HG02885 (cell line): Measurements from ENCODE around the gene GALNT10.

Source experiments
- ATAC-seq: cut with Tn5 transposase; IDR thresholded peaks from one replicate; pipeline ENCODE4 v1.9.1; 2021; ENCODE audit warnings: mild to moderate bottlenecking; ENCODE audit not compliant: unreplicated experiment, poor library complexity

The GALNT10 gene

GRCh38 chr5:154315196-154315595 lies 124.7 kb downstream of the GALNT10 start:
- no peak for ATAC-seq

GRCh38 chr5:154315756-154316155 lies 125.2 kb downstream of the GALNT10 start:
- ATAC-seq = no peak

DNA sequence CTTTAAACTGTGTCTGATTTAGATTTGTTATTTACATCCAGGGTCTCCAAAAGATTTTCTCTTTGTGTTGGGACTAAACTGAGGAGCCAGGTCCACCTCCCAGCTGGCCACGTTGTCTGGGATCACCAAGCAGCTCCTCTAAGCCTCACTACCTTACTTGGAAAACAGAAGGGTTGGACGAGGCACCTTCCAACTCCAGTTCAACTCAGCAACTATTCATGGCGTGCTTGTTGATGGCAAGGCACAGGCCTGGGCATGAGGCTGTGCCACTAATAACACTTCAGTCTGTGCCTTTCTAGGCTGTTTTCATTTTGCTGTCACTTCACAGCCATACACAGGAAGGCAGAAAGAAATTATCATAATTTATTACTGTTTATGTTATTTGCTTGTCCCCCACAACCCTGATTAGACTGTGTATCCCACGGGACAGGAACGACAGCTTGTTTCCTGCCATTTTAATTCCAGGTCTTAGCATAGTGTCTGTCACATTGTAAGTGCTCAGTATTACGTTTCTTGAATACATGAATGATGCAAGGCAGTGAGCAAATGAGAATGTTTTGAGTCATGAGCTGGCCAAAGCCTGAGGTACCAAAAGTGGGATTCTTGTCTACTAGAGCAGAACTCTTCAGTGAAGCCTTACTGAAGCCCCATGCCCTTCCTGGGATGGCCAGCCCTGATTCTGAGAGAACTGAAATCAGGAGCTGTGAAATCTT lies 125.8 kb downstream of the GALNT10 start:
- no peak for ATAC-seq

DNA sequence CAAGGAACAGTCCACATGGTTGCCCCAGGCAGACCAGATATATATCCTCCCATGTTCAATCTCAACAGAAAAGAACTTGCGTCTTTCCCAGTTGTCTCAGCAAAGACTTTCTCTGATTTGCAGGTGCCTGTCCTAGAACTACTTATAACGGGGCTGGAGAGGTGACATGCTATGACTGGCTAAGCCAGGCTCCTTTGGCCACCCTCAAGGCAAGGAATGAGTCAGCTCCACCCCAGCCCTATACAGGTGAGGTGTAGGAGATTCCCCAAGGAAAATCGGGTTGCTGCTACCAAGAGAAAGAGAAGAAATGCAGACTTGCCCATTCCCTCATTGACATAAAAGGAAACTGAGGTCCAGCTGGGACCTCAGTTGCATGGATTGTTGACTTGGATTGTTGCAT lies 127.4 kb downstream of the GALNT10 start:
- no peak for ATAC-seq

DNA sequence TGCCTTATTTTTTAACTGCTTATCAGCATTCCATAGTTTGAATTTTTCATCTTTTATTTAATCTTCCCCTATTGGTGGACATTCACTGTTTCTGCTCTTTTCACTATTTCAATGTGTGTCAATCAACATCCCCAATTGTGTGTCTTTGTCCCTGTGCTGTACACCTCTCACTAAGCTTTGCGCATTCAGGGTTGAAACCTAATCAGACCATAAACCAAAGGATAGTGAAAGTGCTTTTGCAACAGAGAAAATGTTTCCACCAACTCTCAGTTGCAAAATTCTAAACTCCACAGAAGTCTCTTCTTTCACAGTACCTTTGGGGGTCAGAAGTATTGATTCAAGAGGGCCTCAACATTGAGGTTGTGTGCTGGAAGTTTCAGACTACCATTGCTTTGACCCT lies 128.2 kb downstream of the GALNT10 start:
- ATAC-seq = no peak

GRCh38 chr5:154319736-154320135 lies 129.2 kb downstream of the GALNT10 start:
- no peak for ATAC-seq

DNA sequence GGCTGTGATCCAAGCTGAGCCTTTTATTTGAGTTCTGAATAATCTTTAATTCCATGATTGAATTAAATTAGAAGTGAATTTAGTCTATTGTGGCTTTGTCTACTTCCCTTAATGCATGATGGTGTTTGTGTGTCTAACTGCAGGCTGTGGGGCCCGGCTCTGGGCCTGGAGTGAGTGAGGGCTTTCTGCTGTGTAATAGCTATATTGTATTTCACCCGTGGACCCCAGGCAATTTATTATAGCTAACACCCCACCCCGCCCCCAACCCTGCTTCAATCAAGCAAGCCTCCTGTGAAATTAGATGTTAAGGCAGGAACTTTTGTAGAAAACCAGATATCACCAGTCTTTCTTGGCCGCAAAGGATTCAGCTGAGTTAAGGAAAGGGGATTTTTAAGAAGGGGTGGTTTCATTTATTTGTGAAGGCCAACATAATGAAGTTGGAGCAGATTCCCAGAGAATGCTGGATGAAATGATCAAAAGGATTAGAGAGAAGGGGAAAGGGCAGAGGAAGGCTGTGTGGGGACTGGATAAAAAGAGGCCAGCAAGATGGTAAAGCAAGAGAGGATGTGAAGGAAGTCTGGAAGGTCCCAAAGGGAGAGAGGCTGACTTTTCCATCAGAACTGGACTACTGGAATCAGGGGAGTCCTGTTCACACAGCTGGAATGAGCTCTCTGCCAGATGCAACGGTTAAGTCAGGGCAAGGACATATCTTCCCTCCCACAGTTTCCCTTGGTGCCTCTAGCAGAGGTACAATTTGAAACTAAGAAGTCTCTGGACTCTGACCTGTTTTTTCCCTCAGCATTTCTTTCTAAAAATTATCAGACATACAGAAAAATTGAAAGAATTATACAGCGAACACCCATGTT lies 129.9 kb downstream of the GALNT10 start:
- ATAC-seq = no peak

GRCh38 chr5:154321546-154321945 lies 131.0 kb downstream of the GALNT10 start:
- no peak for ATAC-seq

DNA sequence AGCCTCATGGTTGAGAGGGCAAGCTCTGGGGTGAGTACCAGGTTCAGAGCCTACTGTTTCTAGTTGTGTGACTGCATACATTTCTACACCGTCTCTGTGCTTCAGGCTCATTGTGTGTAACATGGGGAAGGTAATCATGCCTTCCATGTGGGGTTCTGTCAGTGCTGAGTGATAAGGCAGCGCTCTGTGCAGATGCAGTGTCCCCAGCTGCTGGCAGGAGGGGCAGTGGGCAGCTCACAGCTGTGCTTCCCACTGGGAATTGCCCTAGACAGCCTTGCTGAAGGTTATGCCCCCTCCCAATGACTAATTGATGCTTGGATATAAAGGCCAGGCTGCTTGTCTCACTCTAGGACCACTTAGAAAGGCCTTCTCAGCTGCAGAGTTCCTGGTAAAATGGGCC lies 133.5 kb downstream of the GALNT10 start:
- no peak for ATAC-seq

DNA sequence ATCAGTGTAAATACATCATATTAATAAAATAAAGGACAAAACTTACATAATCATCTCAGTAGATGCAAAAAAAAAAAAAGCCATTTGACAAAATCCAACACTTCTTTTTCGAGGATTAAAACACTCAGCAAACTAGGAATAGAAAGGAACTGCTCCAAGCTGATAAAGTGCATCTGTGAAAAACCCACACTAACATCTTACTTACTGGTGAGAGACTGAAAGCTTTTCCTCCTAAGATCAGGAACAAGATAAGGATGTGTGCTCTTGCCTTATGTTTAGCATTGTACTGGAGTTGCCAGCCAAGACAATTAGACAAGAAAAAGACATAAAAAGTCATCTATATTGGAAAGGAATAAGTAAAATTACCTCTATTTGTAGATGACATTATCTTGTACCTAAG lies 135.0 kb downstream of the GALNT10 start:
- ATAC-seq = no peak

DNA sequence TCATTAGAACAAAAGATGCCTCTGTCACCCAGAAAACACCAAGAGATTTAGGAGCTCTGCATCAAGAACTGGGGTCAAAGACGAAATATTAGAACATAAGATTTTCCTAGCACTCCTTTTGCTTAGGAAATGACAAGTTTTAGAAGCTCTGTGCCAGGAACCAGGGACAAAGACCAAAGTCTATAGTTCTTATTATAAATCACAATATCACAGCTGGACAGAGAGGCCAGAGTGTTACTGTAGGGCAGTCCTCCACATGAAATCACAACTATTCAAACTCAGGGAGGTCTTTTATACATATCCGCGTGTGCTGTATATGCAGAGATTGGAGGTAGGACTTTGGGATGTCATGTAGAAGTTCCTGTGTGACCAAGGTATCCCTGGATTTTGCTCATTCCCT lies 138.5 kb downstream of the GALNT10 start:
- ATAC-seq = no peak

GRCh38 chr5:154329519-154330040 lies 139.0 kb downstream of the GALNT10 start:
- ATAC-seq = no peak

DNA sequence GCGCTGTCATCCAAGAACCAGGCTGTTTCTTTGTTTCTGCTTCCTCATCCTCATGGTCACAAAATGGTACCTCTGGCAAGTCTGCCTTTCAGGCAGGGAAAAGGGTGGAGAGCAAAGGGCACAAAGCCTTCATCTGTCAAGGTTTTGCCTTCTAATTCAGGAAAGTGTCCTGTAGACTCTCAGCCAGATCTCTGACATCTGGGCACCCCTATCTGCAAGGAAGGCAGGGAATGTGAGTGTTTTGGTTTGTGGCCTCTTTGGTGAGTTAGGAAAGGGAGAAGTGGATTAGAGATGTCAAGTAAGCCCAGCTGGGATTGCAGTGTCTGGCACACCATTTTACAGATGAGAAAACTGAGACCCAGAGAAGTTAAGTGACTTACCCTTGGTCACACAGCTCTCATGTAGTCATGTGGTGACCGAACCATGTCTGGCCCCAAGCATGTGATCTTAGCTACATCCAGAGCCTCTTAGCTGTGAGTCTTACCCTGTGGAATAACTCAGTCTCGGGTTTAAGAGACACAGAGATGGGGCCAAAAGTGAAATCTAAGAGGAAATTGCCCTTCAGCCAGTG lies 139.6 kb downstream of the GALNT10 start:
- ATAC-seq = no peak

GRCh38 chr5:154331232-154331631 lies 140.7 kb downstream of the GALNT10 start:
- no peak for ATAC-seq

- ATAC-seq = no peak
These were observed 141.4 kb downstream of the GALNT10 start for GRCh38 chr5:154331924-154332323.

GRCh38 chr5:154332451-154332850 lies 141.9 kb downstream of the GALNT10 start:
- ATAC-seq = no peak

GRCh38 chr5:154333016-154333415 lies 142.5 kb downstream of the GALNT10 start:
- no peak for ATAC-seq

DNA sequence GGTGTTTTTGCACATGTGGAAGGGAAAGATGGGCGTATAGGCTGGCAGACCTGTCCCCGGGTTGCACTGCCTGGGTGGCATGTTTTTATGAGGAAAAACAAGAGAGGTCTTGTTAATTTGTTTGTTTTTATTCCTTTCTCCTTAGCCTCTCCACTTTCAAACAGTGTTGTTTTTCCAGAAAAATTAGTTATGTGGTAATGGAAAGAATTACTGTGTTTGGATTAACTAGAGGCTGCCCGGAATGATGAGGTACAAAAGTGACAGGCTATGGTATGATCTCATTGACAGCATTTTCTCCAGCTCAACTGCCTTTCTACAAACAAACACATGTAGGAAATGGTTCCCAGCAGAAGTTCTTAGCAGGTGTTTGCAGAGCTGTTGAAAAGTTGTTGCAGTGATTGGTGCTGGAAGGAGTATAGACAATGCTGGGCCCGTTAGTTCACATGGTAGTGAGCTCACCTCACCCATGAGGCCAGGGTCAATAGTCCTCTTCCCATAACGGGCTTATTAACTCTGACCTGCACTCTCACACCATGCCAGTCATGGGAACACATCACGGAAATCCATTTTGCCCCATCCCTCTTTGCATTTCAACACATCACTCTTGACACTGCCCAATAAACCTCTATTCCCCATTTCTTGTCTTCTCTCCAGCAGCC lies 144.0 kb downstream of the GALNT10 start:
- ATAC-seq = no peak

GRCh38 chr5:154335065-154335448 lies 144.5 kb downstream of the GALNT10 start:
- no peak for ATAC-seq

DNA sequence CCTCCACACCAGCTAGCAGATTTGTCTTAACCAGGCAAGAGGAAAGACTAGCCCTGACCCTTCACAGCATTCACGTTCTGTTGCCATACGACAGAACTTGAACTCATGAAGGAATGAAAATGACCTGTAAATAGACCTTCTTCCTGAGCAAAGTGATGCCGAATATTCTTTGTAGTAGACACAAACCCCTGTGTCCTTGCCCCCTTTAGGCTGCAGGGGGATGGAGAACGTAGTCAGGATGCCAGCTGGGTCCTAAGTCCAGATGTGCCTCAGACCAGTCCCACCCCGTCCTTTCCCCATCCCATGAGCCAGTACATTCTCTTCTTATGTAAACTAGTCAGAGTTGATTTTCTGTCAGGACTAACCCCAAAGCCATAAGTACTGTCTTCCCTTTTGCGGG lies 151.1 kb downstream of the GALNT10 start:
- no peak for ATAC-seq

- ATAC-seq = no peak
These were observed 151.7 kb downstream of the GALNT10 start for GRCh38 chr5:154342211-154342610.
